B cell (primary cell): ENCODE results near the gene TEX51. TPM values are rescaled to one million over a fixed set of nuclear protein-coding genes. Genes with fewer than 3 reads are reported as not detected.

Experiments
- ATAC-seq: fragments of 200-7000 bp; cut with Tn5 transposase; one replicate; pipeline ENCODE4 v1.10.0; 2021; ENCODE audit warnings: low read depth, mild to moderate bottlenecking, moderate number of reproducible peaks, moderate library complexity
- CTCF ChIA-PET: fragments of 350-600 bp; sonication (Branson Sonifier 250); formaldehyde crosslinking; loops from one replicate; lab custom pipeline; 2021; ENCODE audit warnings: antibody characterized with exemption, inconsistent platforms; lab: Charles Lee
- POLR2A ChIA-PET: fragments of 350-600 bp; sonication (Branson Sonifier 250); formaldehyde crosslinking; loops from one replicate; lab custom pipeline; 2021; ENCODE audit warnings: antibody characterized with exemption; lab: Charles Lee
- DNase-seq: peaks from one replicate; pipeline ENCODE4 v3.0.0; 2013
- H2AFZ ChIP-seq: 2 replicates; pipeline ENCODE4 v1.6.1; 2012; ENCODE audit warnings: mild to moderate bottlenecking, low read depth, low read length; ENCODE audit not compliant: insufficient read depth, poor library complexity, severe bottlenecking
- H3K27ac ChIP-seq, 2 donors: 1 replicate in 1 of 2; 2 replicates in 1 of 2; pipeline ENCODE4 v1.5.1; 2012 to 2013; ENCODE audit warnings: low read length in 2 of 2, mild to moderate bottlenecking in 2 of 2, moderate library complexity in 1 of 2
- H3K27me3 ChIP-seq, 4 experiments: fragments of 200-600 bp in 1 of 4; sonication (generic) in 1 of 4; replicated peaks in 1 of 4; 1 replicate in 2 of 4; 2 replicates in 2 of 4; pipeline versions ENCODE4 v1.6.1 to v1.7.0; 2013 to 2016; ENCODE audit warnings: low read length in 3 of 4, mild to moderate bottlenecking in 2 of 4, mixed read lengths in 1 of 4, moderate library complexity in 1 of 4; ENCODE audit not compliant: insufficient read depth in 4 of 4, control insufficient read depth in 3 of 4; ENCODE audit errors: control extremely low read depth in 1 of 4
- H3K36me3 ChIP-seq, 2 experiments: replicated peaks in 1 of 2; 1 replicate in 1 of 2; 2 replicates in 1 of 2; pipeline versions ENCODE4 v1.6.1 to v1.7.1; 2013; ENCODE audit warnings: low read length in 1 of 2; ENCODE audit not compliant: insufficient read depth in 2 of 2, control insufficient read depth in 1 of 2; ENCODE audit errors: control extremely low read depth in 1 of 2, extremely low read depth in 1 of 2
- H3K4me1 ChIP-seq, 2 donors: fragments of 200-600 bp in 1 of 2; sonication (generic) in 1 of 2; 1 replicate in 1 of 2; 2 replicates in 1 of 2; pipeline versions ENCODE4 v1.5.1 to v1.6.1; 2013 to 2017; ENCODE audit warnings: low read length in 2 of 2; ENCODE audit not compliant: control insufficient read depth in 2 of 2, insufficient read depth in 2 of 2
- H3K4me2 ChIP-seq: replicated peaks from 2 replicates; pipeline ENCODE3; 2012; ENCODE audit warnings: mild to moderate bottlenecking, low read depth, low read length; ENCODE audit not compliant: poor library complexity, severe bottlenecking
- H3K4me3 ChIP-seq, 5 experiments: fragments of 200-600 bp in 1 of 5; sonication (generic) in 1 of 5; 1 replicate in 3 of 5; 2 replicates in 2 of 5; pipeline versions ENCODE4 v1.5.1 to v1.7.0; 2011 to 2016; ENCODE audit warnings: low read length in 4 of 5, mild to moderate bottlenecking in 4 of 5, low read depth in 2 of 5, control low read depth in 1 of 5, moderate library complexity in 1 of 5; ENCODE audit not compliant: insufficient read depth in 1 of 5; ENCODE audit errors: control extremely low read depth in 1 of 5, extremely low read depth in 1 of 5
- H3K79me2 ChIP-seq: fragments of 200-600 bp; sonication (generic); one replicate; pipeline ENCODE4 v1.6.0; 2016; ENCODE audit warnings: low read length; ENCODE audit not compliant: control insufficient read depth, insufficient read depth
- H3K9ac ChIP-seq: fragments of 200-600 bp; sonication (generic); 2 replicates; pipeline ENCODE4 v1.6.1; 2017; ENCODE audit warnings: mild to moderate bottlenecking, low read length, moderate library complexity
- H3K9me3 ChIP-seq, 3 donors: one replicate each; pipeline versions ENCODE4 v1.6.1 to v1.7.1; 2013; ENCODE audit warnings: low read length in 2 of 3; ENCODE audit not compliant: control insufficient read depth in 2 of 3, insufficient read depth in 1 of 3; ENCODE audit errors: control extremely low read depth in 1 of 3
- H4K20me1 ChIP-seq: 2 replicates; pipeline ENCODE4 v1.6.0; 2012; ENCODE audit warnings: mild to moderate bottlenecking, low read length; ENCODE audit not compliant: insufficient read depth, control insufficient read depth, poor library complexity, severe bottlenecking
- H3K27ac Mint-ChIP-seq: one replicate; pipeline ENCODE4 v1.8.0; 2021; ENCODE audit warnings: mixed read lengths
- H3K27me3 Mint-ChIP-seq: one replicate; pipeline ENCODE4 v1.8.0; 2021; ENCODE audit warnings: mixed read lengths
- H3K4me1 Mint-ChIP-seq: one replicate; pipeline ENCODE4 v1.8.0; 2021; ENCODE audit warnings: mixed read lengths
- H3K4me3 Mint-ChIP-seq: one replicate; pipeline ENCODE4 v1.8.0; 2021; ENCODE audit warnings: mixed read lengths
- H3K9me3 Mint-ChIP-seq: one replicate; pipeline ENCODE4 v1.8.0; 2022; ENCODE audit warnings: mixed read lengths; ENCODE audit not compliant: insufficient read depth
- CTCF ChIP-seq: fragments of 200-600 bp; IDR thresholded peaks from one replicate; pipeline ENCODE4 v1.8.0; 2022; ENCODE audit warnings: antibody characterized with exemption, mild to moderate bottlenecking
- EZH2 ChIP-seq: IDR thresholded peaks from 2 replicates; pipeline ENCODE4 v1.6.1; 2012; ENCODE audit warnings: borderline replicate concordance, low read depth, mild to moderate bottlenecking, moderate library complexity, low read length; ENCODE audit not compliant: insufficient read depth, poor library complexity, severe bottlenecking
- WGBS: methylation state at CpG from one replicate; pipeline ENCODE4 v1.1.5; 2013; ENCODE audit warnings: missing lambda C conversion rate; ENCODE audit not compliant: insufficient coverage; 5-methylcytosine and 5-hydroxymethylcytosine counted together
- intact Hi-C: fragments of 100-400 bp; cut with micrococcal nuclease; formaldehyde crosslinking; loops from one replicate; pipeline ENCODE4 v1.10.0; 2022
- polyA plus RNA-seq: library from polyadenylated mRNA; depleted of rRNA; stranded (reverse); fragments of >200 nt; gene quantifications from 2 replicates; pipeline ENCODE4 v1.2.3, GENCODE V29; 2012
- total RNA-seq, 2 donors: library from RNA; stranded (reverse); fragments of 120-200 nt in 1 of 2; gene quantifications; 1 replicate in 1 of 2; 2 replicates in 1 of 2; pipeline versions ENCODE4 v1.2.3 to v1.2.4, GENCODE V29; 2013 to 2022

TEX51 gene
- total and polyA plus RNA-seq, 2 donors (not counting 1 experiment from before 2014, with no cell fraction given): not detected

- ChIA-PET CTCF (no interaction called here), POLR2A (no interaction called here)
- Histone ChIP-seq H3K36me3 (no peaks in the 10 kb centered on the region), H3K9me3 (no peaks in the 10 kb centered on the region), H3K27me3 (no peaks in the 10 kb centered on the region), H3K79me2 (no peaks in the 10 kb centered on the region), H2AFZ (no peak overlapping the region), H3K4me3 (no peak overlapping the region), H3K27ac (no peak overlapping the region), H3K4me1 (peaks cover 1 to 3% of the 10 kb centered on the region in 2 donors), H4K20me1 (no peaks in the 10 kb centered on the region), H3K4me2 (no peak overlapping the region), H3K9ac (no peak overlapping the region)
- ATAC-seq: no peak
- H3K9me3 Mint-ChIP-seq: peaks cover 2% of the 10 kb centered on the region
- peaks cover 15% of the 10 kb centered on the region for H3K27me3 Mint-ChIP-seq
- 11% methylated on average over 1 of the region's 1 CpG for WGBS
- no peak overlapping the region for H3K4me3 Mint-ChIP-seq
- intact Hi-C loops: no loop called here
- H3K27ac Mint-ChIP-seq: no peak overlapping the region
- DNase-seq: no peak
- peaks cover 9% of the 10 kb centered on the region for H3K4me1 Mint-ChIP-seq
- TF ChIP-seq CTCF (no peak), EZH2 (no peak)
Observed at GRCh38 chr2:126910637-126911036, 11.9 kb downstream of the TEX51 start.

- Mint-ChIP-seq H3K9me3 (peaks cover 2% of the 10 kb centered on the region), H3K27me3 (peaks cover 15% of the 10 kb centered on the region), H3K4me3 (no peak overlapping the region), H3K4me1 (peaks cover 2% of the 10 kb centered on the region), H3K27ac (no peak overlapping the region)
- no peak overlapping the region for H3K27ac ChIP-seq
- H4K20me1 ChIP-seq: no peaks in the 10 kb centered on the region
- H3K36me3 ChIP-seq: no peaks in the 10 kb centered on the region
- no peak overlapping the region for H3K4me2 ChIP-seq
- intact Hi-C loops: no loop called here
- DNase-seq (no peak), ATAC-seq (no peak)
- no peaks in the 10 kb centered on the region for H3K9me3 ChIP-seq
- no peak for TF ChIP-seq CTCF
- no peak for TF ChIP-seq EZH2
- ChIA-PET CTCF (no interaction called here), POLR2A (no interaction called here)
- H3K4me1 ChIP-seq: no peaks in the 10 kb centered on the region
- no peak overlapping the region for H3K9ac ChIP-seq
- 92% methylated on average over 4 of the region's 8 CpGs for WGBS
- H3K79me2 ChIP-seq: no peaks in the 10 kb centered on the region
- H3K4me3 ChIP-seq: no peak overlapping the region
- no peak overlapping the region for H2AFZ ChIP-seq
- no peaks in the 10 kb centered on the region for H3K27me3 ChIP-seq
Observed at GRCh38 chr2:126911111-126911796, 12.6 kb downstream of the TEX51 start.
